H9 (cell line): Measurements from ENCODE around the gene TBC1D19. TPM values are rescaled to one million over a fixed set of nuclear protein-coding genes. Genes with fewer than 3 reads are reported as not detected.

Source experiments
- DNase-seq: peaks from one replicate; pipeline ENCODE4 v3.0.0-alpha.2; 2017
- H2AFZ ChIP-seq: one replicate; pipeline ENCODE4 v1.6.1; 2013; ENCODE audit warnings: mild to moderate bottlenecking, low read length, control low read depth, moderate library complexity
- H2AK5ac ChIP-seq: 2 replicates; pipeline ENCODE4 v1.6.1; 2013; ENCODE audit warnings: low read length, control low read depth, mixed read lengths; ENCODE audit not compliant: insufficient read length
- H2BK120ac ChIP-seq: one replicate; pipeline ENCODE4 v1.6.1; 2013; ENCODE audit warnings: low read depth, mild to moderate bottlenecking, low read length, control low read depth, inconsistent platforms; ENCODE audit not compliant: poor library complexity, severe bottlenecking
- H2BK12ac ChIP-seq: 2 replicates; pipeline ENCODE4 v1.6.1; 2013; ENCODE audit warnings: low read length, control low read depth, mixed read lengths, low read depth; ENCODE audit not compliant: insufficient read length
- H2BK15ac ChIP-seq: 2 replicates; pipeline ENCODE4 v1.6.1; 2013; ENCODE audit warnings: low read depth, low read length, control low read depth
- H2BK20ac ChIP-seq: one replicate; pipeline ENCODE4 v1.6.1; 2013; ENCODE audit warnings: low read depth, mild to moderate bottlenecking, low read length, control low read depth, inconsistent platforms; ENCODE audit not compliant: poor library complexity, severe bottlenecking
- H2BK5ac ChIP-seq: 2 replicates; pipeline ENCODE4 v1.6.1; 2013; ENCODE audit warnings: low read length, control low read depth, mixed read lengths; ENCODE audit not compliant: insufficient read length
- H3K14ac ChIP-seq: 2 replicates; pipeline ENCODE4 v1.6.1; 2013; ENCODE audit warnings: low read length, control low read depth; ENCODE audit not compliant: insufficient read depth
- H3K18ac ChIP-seq: 2 replicates; pipeline ENCODE4 v1.6.1; 2013; ENCODE audit warnings: low read depth, mild to moderate bottlenecking, mixed read lengths, low read length, control low read depth; ENCODE audit not compliant: insufficient read length
- H3K23ac ChIP-seq: 2 replicates; pipeline ENCODE4 v1.6.1; 2013; ENCODE audit warnings: low read length, control low read depth, mixed read lengths, low read depth; ENCODE audit not compliant: insufficient read length
- H3K23me2 ChIP-seq: 2 replicates; pipeline ENCODE4 v1.6.1; 2013; ENCODE audit warnings: low read depth, mild to moderate bottlenecking, mixed read lengths, low read length, control low read depth; ENCODE audit not compliant: insufficient read length, poor library complexity, severe bottlenecking
- H3K27ac ChIP-seq: 2 replicates; pipeline ENCODE4 v1.5.1; 2013; ENCODE audit warnings: low read length, control low read depth, mixed read lengths, low read depth; ENCODE audit not compliant: insufficient read length
- H3K27me3 ChIP-seq: 2 replicates; pipeline ENCODE4 v1.6.1; 2013; ENCODE audit warnings: low read length, control low read depth, inconsistent platforms; ENCODE audit not compliant: insufficient read depth
- H3K4ac ChIP-seq: 2 replicates; pipeline ENCODE4 v1.6.1; 2013; ENCODE audit warnings: low read depth, mild to moderate bottlenecking, control low read depth, inconsistent platforms, low read length, moderate library complexity
- H3K4me1 ChIP-seq: 2 replicates; pipeline ENCODE4 v1.6.1; 2013; ENCODE audit warnings: low read length, control low read depth, inconsistent platforms; ENCODE audit not compliant: insufficient read depth
- H3K4me2 ChIP-seq: 2 replicates; pipeline ENCODE4 v1.6.1; 2013; ENCODE audit warnings: low read length, control low read depth, mixed read lengths; ENCODE audit not compliant: insufficient read length, insufficient read depth
- H3K56ac ChIP-seq: 2 replicates; pipeline ENCODE4 v1.6.1; 2013; ENCODE audit warnings: low read depth, mild to moderate bottlenecking, mixed read lengths, low read length, control low read depth; ENCODE audit not compliant: insufficient read length
- H3K79me1 ChIP-seq: 2 replicates; pipeline ENCODE4 v1.6.1; 2013; ENCODE audit warnings: low read depth, mild to moderate bottlenecking, moderate library complexity, low read length, control low read depth, inconsistent platforms; ENCODE audit not compliant: insufficient read depth, poor library complexity, severe bottlenecking
- H3K79me2 ChIP-seq: 2 replicates; pipeline ENCODE4 v1.6.1; 2013; ENCODE audit warnings: low read length, control low read depth, inconsistent platforms; ENCODE audit not compliant: insufficient read depth
- H3K9ac ChIP-seq: 2 replicates; pipeline ENCODE4 v1.6.1; 2013; ENCODE audit warnings: low read length, control low read depth, mixed read lengths; ENCODE audit not compliant: insufficient read length; ENCODE audit errors: extremely low read depth
- H3K9me3 ChIP-seq: one replicate; pipeline ENCODE4 v1.6.1; 2013; ENCODE audit warnings: low read depth, low read length, inconsistent platforms; ENCODE audit not compliant: control insufficient read depth
- H3T11ph ChIP-seq: one replicate; pipeline ENCODE4 v1.6.1; 2013; ENCODE audit warnings: mild to moderate bottlenecking, low read length, control low read depth, inconsistent platforms
- H4K20me1 ChIP-seq: one replicate; pipeline ENCODE4 v1.6.1; 2013; ENCODE audit not compliant: control insufficient read depth, insufficient read length, insufficient read depth
- H4K5ac ChIP-seq: 2 replicates; pipeline ENCODE4 v1.6.1; 2013; ENCODE audit warnings: low read depth, mild to moderate bottlenecking, mixed read lengths, low read length, control low read depth; ENCODE audit not compliant: insufficient read length
- H4K8ac ChIP-seq: replicated peaks from 2 replicates; pipeline ENCODE4 v1.6.1; 2013; ENCODE audit warnings: low read length, control low read depth, mixed read lengths, low read depth; ENCODE audit not compliant: insufficient read length
- H4K91ac ChIP-seq: 2 replicates; pipeline ENCODE4 v1.6.1; 2013; ENCODE audit warnings: low read depth, mild to moderate bottlenecking, moderate library complexity, mixed read lengths, low read length, control low read depth; ENCODE audit not compliant: insufficient read length
- H3K27ac Mint-ChIP-seq, 3 experiments: 2 replicates in 2 of 3; 3 replicates in 1 of 3; pipeline ENCODE4 v1.8.0; 2020 to 2021; ENCODE audit warnings: mixed read lengths in 3 of 3, mild to moderate bottlenecking in 1 of 3, moderate library complexity in 1 of 3
- H3K27me3 Mint-ChIP-seq: 2 replicates; pipeline ENCODE4 v1.8.0; 2021; ENCODE audit warnings: low read depth, mild to moderate bottlenecking, moderate library complexity, mixed read lengths
- H3K36me3 Mint-ChIP-seq, 3 experiments: 2 replicates in 2 of 3; 3 replicates in 1 of 3; pipeline ENCODE4 v1.8.0; 2020 to 2021; ENCODE audit warnings: low read depth in 3 of 3, mixed read lengths in 3 of 3; ENCODE audit not compliant: insufficient read depth in 1 of 3
- H3K4me1 Mint-ChIP-seq, 2 experiments: 2 replicates each; pipeline ENCODE4 v1.8.0; 2020; ENCODE audit warnings: mixed read lengths in 2 of 2
- H3K4me3 Mint-ChIP-seq, 2 experiments: 2 replicates in 1 of 2; 3 replicates in 1 of 2; pipeline ENCODE4 v1.8.0; 2020 to 2021; ENCODE audit warnings: mild to moderate bottlenecking in 2 of 2, mixed read lengths in 2 of 2, moderate library complexity in 1 of 2
- H3K9me3 Mint-ChIP-seq, 2 experiments: 2 replicates in 1 of 2; 3 replicates in 1 of 2; pipeline ENCODE4 v1.8.0; 2020; ENCODE audit warnings: mild to moderate bottlenecking in 2 of 2, mixed read lengths in 2 of 2, moderate library complexity in 1 of 2
- WGBS: extraction: QIAGEN DNeasy Blood & Tissue Kit; methylation state at CpG from one replicate; pipeline ENCODE4 v1.1.7; 2013; ENCODE audit warnings: missing lambda C conversion rate, low lambda C conversion rate, mixed read lengths; ENCODE audit not compliant: insufficient read length; ENCODE audit errors: extremely low coverage; 5-methylcytosine and 5-hydroxymethylcytosine counted together
- total RNA-seq: library from RNA; stranded (reverse); gene quantifications from 2 replicates; pipeline ENCODE4 v1.2.1, GENCODE V29; 2021
- TF ChIP-seq, protein P1 (sequence below): fragments of 200-600 bp; sonication (generic); conservative IDR thresholded peaks from 3 replicates; pipeline ENCODE4 v1.8.0; 2021; ENCODE audit warnings: antibody characterized with exemption, mild to moderate bottlenecking

TBC1D19 gene
- total RNA-seq, 1 experiment from 2014 or later = 3.2 TPM

DNA sequence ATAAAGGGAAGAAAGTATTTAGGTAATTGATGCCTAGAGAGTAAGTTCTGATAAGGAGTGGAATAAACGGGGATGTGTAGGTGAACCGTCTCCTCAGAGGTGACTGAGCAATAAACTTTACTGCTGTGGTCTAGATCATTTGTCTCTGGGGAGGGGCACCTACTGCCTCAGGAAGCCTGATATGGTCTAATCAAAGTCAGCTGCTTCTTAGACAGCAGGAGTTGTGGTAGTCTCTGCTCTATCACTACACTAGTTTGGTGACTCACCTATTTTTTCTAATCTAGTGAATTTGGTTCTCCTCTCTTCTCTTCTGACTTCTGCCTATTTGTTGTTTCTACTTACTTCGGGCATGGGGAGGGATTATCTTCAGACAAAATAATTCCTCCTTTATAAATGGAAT lies 181.6 kb downstream of the TBC1D19 start:
- H3K27ac ChIP-seq = no peak overlapping the region
- Mint-ChIP-seq H3K4me3 (no peak overlapping the region), H3K36me3 (no peaks in the 10 kb centered on the region), H3K27me3 (no peaks in the 10 kb centered on the region), H3K4me1 (peaks cover 7 to 8% of the 10 kb centered on the region in 2 experiments), H3K27ac (no peak overlapping the region), H3K9me3 (no peaks in the 10 kb centered on the region)
- H2BK15ac ChIP-seq = no peak overlapping the region
- no peak overlapping the region for H3K23ac ChIP-seq
- H2BK120ac ChIP-seq = no peak overlapping the region
- no peaks in the 10 kb centered on the region for H4K20me1 ChIP-seq
- no peak overlapping the region for H3K14ac ChIP-seq
- H2AFZ ChIP-seq = no peak overlapping the region
- no peak overlapping the region for H4K8ac ChIP-seq
- no peak overlapping the region for H2BK12ac ChIP-seq
- H2BK20ac ChIP-seq = no peak overlapping the region
- H2BK5ac ChIP-seq = no peak overlapping the region
- H2AK5ac ChIP-seq = no peak overlapping the region
- DNase-seq = no peak
- no peaks in the 10 kb centered on the region for H3K27me3 ChIP-seq
- TF ChIP-seq, protein P1, sequence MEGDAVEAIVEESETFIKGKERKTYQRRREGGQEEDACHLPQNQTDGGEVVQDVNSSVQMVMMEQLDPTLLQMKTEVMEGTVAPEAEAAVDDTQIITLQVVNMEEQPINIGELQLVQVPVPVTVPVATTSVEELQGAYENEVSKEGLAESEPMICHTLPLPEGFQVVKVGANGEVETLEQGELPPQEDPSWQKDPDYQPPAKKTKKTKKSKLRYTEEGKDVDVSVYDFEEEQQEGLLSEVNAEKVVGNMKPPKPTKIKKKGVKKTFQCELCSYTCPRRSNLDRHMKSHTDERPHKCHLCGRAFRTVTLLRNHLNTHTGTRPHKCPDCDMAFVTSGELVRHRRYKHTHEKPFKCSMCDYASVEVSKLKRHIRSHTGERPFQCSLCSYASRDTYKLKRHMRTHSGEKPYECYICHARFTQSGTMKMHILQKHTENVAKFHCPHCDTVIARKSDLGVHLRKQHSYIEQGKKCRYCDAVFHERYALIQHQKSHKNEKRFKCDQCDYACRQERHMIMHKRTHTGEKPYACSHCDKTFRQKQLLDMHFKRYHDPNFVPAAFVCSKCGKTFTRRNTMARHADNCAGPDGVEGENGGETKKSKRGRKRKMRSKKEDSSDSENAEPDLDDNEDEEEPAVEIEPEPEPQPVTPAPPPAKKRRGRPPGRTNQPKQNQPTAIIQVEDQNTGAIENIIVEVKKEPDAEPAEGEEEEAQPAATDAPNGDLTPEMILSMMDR = no peak
- no peak overlapping the region for H3K4ac ChIP-seq
- no peaks in the 10 kb centered on the region for H3K4me1 ChIP-seq
- H3T11ph ChIP-seq = no peak overlapping the region
- no peak overlapping the region for H3K18ac ChIP-seq
- no peak overlapping the region for H3K56ac ChIP-seq
- no peaks in the 10 kb centered on the region for H3K23me2 ChIP-seq
- no CpG with 5 or more reads among the region's 3 CpGs for WGBS
- H3K79me1 ChIP-seq = no peaks in the 10 kb centered on the region
- H4K5ac ChIP-seq = no peak overlapping the region
- H3K9ac ChIP-seq = no peak overlapping the region
- no peaks in the 10 kb centered on the region for H3K79me2 ChIP-seq
- H3K4me2 ChIP-seq = no peak overlapping the region
- no peaks in the 10 kb centered on the region for H3K9me3 ChIP-seq
- no peak overlapping the region for H4K91ac ChIP-seq
